GM12878 (cell line): Measurements from ENCODE around the gene DCX. TPM values are rescaled to one million over a fixed set of nuclear protein-coding genes. Genes with fewer than 3 reads are reported as not detected.

Source experiments
- ATAC-seq: fragments of 200-7000 bp; cut with Tn5 transposase; 3 replicates; pipeline ENCODE4 v1.9.1; 2020; ENCODE audit warnings: mild to moderate bottlenecking, moderate library complexity
- BruUV-seq: library from RNA; stranded (reverse); fragments of 400-500 nt; replicated peaks from 2 replicates; lab custom pipeline; 2021; lab: Mats Ljungman, UMichigan
- CTCF ChIA-PET: fragments of 300-600 bp; sonication (Branson Sonifier 250); formaldehyde crosslinking; extraction: SDS; loops from one replicate; lab custom pipeline; 2021; ENCODE audit warnings: inconsistent platforms; lab: Yijun Ruan, JAX
- POLR2A ChIA-PET: fragments of 350-600 bp; formaldehyde crosslinking; extraction: SDS; loops from one replicate; lab custom pipeline; 2021; ENCODE audit warnings: inconsistent platforms; lab: Charles Lee
- RAD21 ChIA-PET: fragments of 300-600 bp; sonication (Branson Sonifier 250); formaldehyde crosslinking; loops from one replicate; lab custom pipeline; 2023; ENCODE audit warnings: antibody characterized with exemption; ENCODE audit not compliant: unreplicated experiment; lab: Charles Lee
- SMC1A ChIA-PET: fragments of 300-600 bp; sonication (Branson Sonifier 250); formaldehyde crosslinking; loops from one replicate; lab custom pipeline; 2023; ENCODE audit not compliant: unreplicated experiment, uncharacterized antibody; lab: Charles Lee
- DNase-seq: peaks from one replicate; pipeline ENCODE4 v3.0.0-alpha.2; 2011; ENCODE audit warnings: low read depth, low spot score
- FAIRE-seq: peaks from 3 replicates; lab custom pipeline; 2011; peaks lifted over from hg19 to GRCh38; lab: Jason Lieb, UNC
- H2AFZ ChIP-seq: 2 replicates; pipeline ENCODE4 v1.6.0; 2011; ENCODE audit warnings: low read depth, low read length, control low read depth; ENCODE audit not compliant: control insufficient read depth
- H3K27ac ChIP-seq: 2 replicates; pipeline ENCODE4 v1.5.1; 2011; ENCODE audit warnings: control low read depth; ENCODE audit not compliant: control insufficient read depth, insufficient read depth
- H3K27me3 ChIP-seq, 2 experiments: replicated peaks in 1 of 2; 2 replicates each; pipeline versions ENCODE4 v1.6.0 to v1.6.1; 2011; ENCODE audit warnings: low read length in 1 of 2; ENCODE audit not compliant: control insufficient read depth in 2 of 2, insufficient read depth in 2 of 2
- H3K36me3 ChIP-seq, 2 experiments: 2 replicates each; pipeline ENCODE4 v1.5.1; 2011; ENCODE audit warnings: low read length in 1 of 2; ENCODE audit not compliant: control insufficient read depth in 2 of 2, insufficient read depth in 2 of 2
- H3K4me1 ChIP-seq: 2 replicates; pipeline ENCODE4 v1.6.1; 2011; ENCODE audit warnings: mild to moderate bottlenecking, low read length, moderate library complexity, mixed read lengths; ENCODE audit not compliant: control insufficient read depth, insufficient read depth
- H3K4me2 ChIP-seq: 2 replicates; pipeline ENCODE4 v1.6.0; 2011; ENCODE audit warnings: control low read depth; ENCODE audit not compliant: control insufficient read depth, insufficient read depth
- H3K4me3 ChIP-seq: fragments of 200-600 bp; sonication (generic); 2 replicates; pipeline ENCODE4 v1.5.1; 2016
- H3K79me2 ChIP-seq: 2 replicates; pipeline ENCODE4 v1.6.0; 2011; ENCODE audit warnings: low read length; ENCODE audit not compliant: control insufficient read depth, insufficient read depth
- H3K9ac ChIP-seq: 2 replicates; pipeline ENCODE4 v1.8.0; 2011; ENCODE audit warnings: low read length, control low read depth, mixed read lengths; ENCODE audit not compliant: control insufficient read depth, insufficient read depth
- H3K9me3 ChIP-seq: replicated peaks from 3 replicates; pipeline ENCODE4 v1.5.1; 2011; ENCODE audit warnings: mild to moderate bottlenecking, low read length; ENCODE audit not compliant: control insufficient read depth, insufficient read depth
- H4K20me1 ChIP-seq: 2 replicates; pipeline ENCODE4 v1.6.0; 2011; ENCODE audit not compliant: control insufficient read depth, insufficient read depth
- BHLHE40 ChIP-seq, 2 experiments: fragments of 450-650 bp in 1 of 2; IDR thresholded peaks; 2 replicates each; pipeline ENCODE4 v1.6.1; 2011 to 2017; ENCODE audit warnings: low read depth in 2 of 2, borderline replicate concordance in 1 of 2, improper control_type of control experiment in 1 of 2, low read length in 1 of 2, mild to moderate bottlenecking in 1 of 2
- CHD1 ChIP-seq: IDR thresholded peaks from 2 replicates; pipeline ENCODE4 v1.6.1; 2012; ENCODE audit warnings: low read depth, low read length, improper control_type of control experiment
- MYB ChIP-seq: fragments of 150-350 bp; IDR thresholded peaks from 2 replicates; pipeline ENCODE4 v1.6.1; 2014; ENCODE audit warnings: mild to moderate bottlenecking, low read depth, low read length, borderline replicate concordance
- POU2F2 ChIP-seq: IDR thresholded peaks from 3 replicates; pipeline ENCODE4 v1.6.1; 2011; ENCODE audit warnings: low read depth, mild to moderate bottlenecking, low read length, borderline replicate concordance
- WGBS: methylation state at CpG from one replicate; pipeline ENCODE4 v1.1.6; 2016; ENCODE audit warnings: low lambda C conversion rate; ENCODE audit not compliant: insufficient replicate concordance, insufficient coverage; ENCODE audit errors: missing lambda C conversion rate; 5-methylcytosine and 5-hydroxymethylcytosine counted together
- in situ Hi-C: fragments of 300-500 bp; cut with MboI; formaldehyde crosslinking; loops from 9 replicates; pipeline ENCODE4 v1.14.3; 2018; ENCODE audit warnings: mixed read lengths
- intact Hi-C: fragments of 100-400 bp; cut with micrococcal nuclease; formaldehyde crosslinking; loops from one replicate; pipeline ENCODE4 v1.14.2; 2022; ENCODE audit not compliant: unreplicated experiment
- polyA plus RNA-seq, 11 experiments: library from polyadenylated mRNA; depleted of rRNA in 4 of 11; unstranded in 6 of 11; stranded (reverse) in 5 of 11; fragments of >200 nt; fragmentation: Nextera tagmentation in 4 of 11; fragmentation: Illumina TruSeq in 1 of 11; extraction: Ambion mirVana in 4 of 11; extraction: Trizol in 1 of 11; gene quantifications; 1 replicate in 1 of 11; 2 replicates in 10 of 11; pipeline versions ENCODE4 v1.2.1 to v1.2.3, GENCODE V29; 2011 to 2016; ENCODE audit warnings: inconsistent platforms in 2 of 11, missing spikeins in 2 of 11, low read depth in 1 of 11
- total RNA-seq, 4 experiments: library from RNA; depleted of rRNA in 3 of 4; stranded (reverse); fragments of >200 nt in 3 of 4; fragmentation: Illumina TruSeq in 1 of 4; extraction: Trizol in 1 of 4; gene quantifications; 2 replicates each; pipeline versions ENCODE4 v1.2.1 to v1.2.3, GENCODE V29; 2013 to 2021
- TF ChIP-seq, protein P1 (sequence below): IDR thresholded peaks from 2 replicates; pipeline ENCODE4 v1.6.1; 2011; ENCODE audit warnings: low read depth, mild to moderate bottlenecking, low read length, moderate library complexity, borderline replicate concordance; ENCODE audit errors: extremely low read depth
- TF ChIP-seq, protein P2 (sequence below), 3 experiments: IDR thresholded peaks in 2 of 3; conservative IDR thresholded peaks in 1 of 3; 2 replicates each; pipeline ENCODE4 v1.5.1; 2011; ENCODE audit warnings: low read depth in 3 of 3, low read length in 3 of 3, mild to moderate bottlenecking in 3 of 3, control low read depth in 2 of 3, moderate library complexity in 2 of 3, inconsistent platforms in 1 of 3, mixed read lengths in 1 of 3; ENCODE audit not compliant: control insufficient read depth in 2 of 3, insufficient read depth in 1 of 3; ENCODE audit errors: extremely low read depth in 1 of 3
- TF ChIP-seq, protein P3 (sequence below): fragments of 450-650 bp; IDR thresholded peaks from 2 replicates; pipeline ENCODE4 v1.6.1; 2016; ENCODE audit warnings: mild to moderate bottlenecking
- TF ChIP-seq, protein P4 (sequence below): fragments of 450-650 bp; IDR thresholded peaks from 2 replicates; pipeline ENCODE4 v1.6.1; 2018; ENCODE audit warnings: borderline replicate concordance, mild to moderate bottlenecking; ENCODE audit not compliant: partially characterized antibody
- TF ChIP-seq, protein P5 (sequence below): IDR thresholded peaks from 2 replicates; pipeline ENCODE4 v1.6.1; 2011; ENCODE audit warnings: borderline replicate concordance, low read depth, mild to moderate bottlenecking, moderate library complexity, low read length; ENCODE audit not compliant: insufficient read depth, poor library complexity, severe bottlenecking
- TF ChIP-seq, protein P6 (sequence below): fragments of 150-350 bp; IDR thresholded peaks from 2 replicates; pipeline ENCODE4 v1.6.1; 2014; ENCODE audit warnings: mild to moderate bottlenecking, low read depth, low read length

Gene DCX
- total and polyA plus RNA-seq, 10 of the 15 experiments (the other 5 are each of a cell fraction or from before 2014, with no cell fraction given) = under 0.01 TPM; not detected in 9

DNA sequence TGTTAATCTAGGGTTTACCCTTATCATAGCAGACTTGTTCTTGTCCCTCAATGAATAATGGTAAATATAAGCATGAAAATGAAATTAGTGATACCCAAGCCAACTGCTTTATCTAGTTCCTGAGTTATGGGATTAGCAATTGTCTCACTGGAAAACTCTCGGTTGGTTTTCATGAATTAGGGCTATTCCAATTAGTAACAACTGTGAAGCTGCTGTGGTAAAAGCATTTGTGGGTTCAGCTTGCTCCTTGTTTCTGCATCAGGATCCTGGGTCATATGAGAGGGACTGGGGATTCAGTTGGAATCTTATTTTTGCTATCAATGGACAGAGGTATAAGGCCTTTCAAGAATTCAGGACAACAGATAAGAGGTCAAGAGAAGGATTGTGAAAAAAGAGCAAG lies 50.2 kb downstream of the DCX start:
- no peak overlapping the region for H3K4me2 ChIP-seq
- no peak overlapping the region for H3K4me3 ChIP-seq
- H3K36me3 ChIP-seq = no peaks in the 10 kb centered on the region
- SMC1A ChIA-PET = interaction anchor here (1.2 kb wide), 1 partner anchor 10 kb away, joined by 3 read pairs; no protein-coding TSS in a partner anchor
- ATAC-seq = no peak
- CTCF ChIA-PET = no interaction called here
- intact Hi-C loops = no loop called here
- POLR2A ChIA-PET = no interaction called here
- DNase-seq = no peak
- no peaks in the 10 kb centered on the region for H3K79me2 ChIP-seq
- no peaks in the 10 kb centered on the region for H3K4me1 ChIP-seq
- no peaks in the 10 kb centered on the region for H4K20me1 ChIP-seq
- no peak overlapping the region for H3K9ac ChIP-seq
- H2AFZ ChIP-seq = no peak overlapping the region
- no TSS peak for BruUV-seq
- RAD21 ChIA-PET = no interaction called here
- H3K27ac ChIP-seq = no peak overlapping the region
- in situ Hi-C loops = no loop called here
- no peaks in the 10 kb centered on the region for H3K9me3 ChIP-seq
- H3K27me3 ChIP-seq = no peaks in the 10 kb centered on the region
- WGBS = 0% methylated on average over 1 of the region's 1 CpG
- no peak for FAIRE-seq
- TF ChIP-seq, protein P1, sequence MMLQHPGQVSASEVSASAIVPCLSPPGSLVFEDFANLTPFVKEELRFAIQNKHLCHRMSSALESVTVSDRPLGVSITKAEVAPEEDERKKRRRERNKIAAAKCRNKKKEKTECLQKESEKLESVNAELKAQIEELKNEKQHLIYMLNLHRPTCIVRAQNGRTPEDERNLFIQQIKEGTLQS = no peak
- TF ChIP-seq, protein P2, sequence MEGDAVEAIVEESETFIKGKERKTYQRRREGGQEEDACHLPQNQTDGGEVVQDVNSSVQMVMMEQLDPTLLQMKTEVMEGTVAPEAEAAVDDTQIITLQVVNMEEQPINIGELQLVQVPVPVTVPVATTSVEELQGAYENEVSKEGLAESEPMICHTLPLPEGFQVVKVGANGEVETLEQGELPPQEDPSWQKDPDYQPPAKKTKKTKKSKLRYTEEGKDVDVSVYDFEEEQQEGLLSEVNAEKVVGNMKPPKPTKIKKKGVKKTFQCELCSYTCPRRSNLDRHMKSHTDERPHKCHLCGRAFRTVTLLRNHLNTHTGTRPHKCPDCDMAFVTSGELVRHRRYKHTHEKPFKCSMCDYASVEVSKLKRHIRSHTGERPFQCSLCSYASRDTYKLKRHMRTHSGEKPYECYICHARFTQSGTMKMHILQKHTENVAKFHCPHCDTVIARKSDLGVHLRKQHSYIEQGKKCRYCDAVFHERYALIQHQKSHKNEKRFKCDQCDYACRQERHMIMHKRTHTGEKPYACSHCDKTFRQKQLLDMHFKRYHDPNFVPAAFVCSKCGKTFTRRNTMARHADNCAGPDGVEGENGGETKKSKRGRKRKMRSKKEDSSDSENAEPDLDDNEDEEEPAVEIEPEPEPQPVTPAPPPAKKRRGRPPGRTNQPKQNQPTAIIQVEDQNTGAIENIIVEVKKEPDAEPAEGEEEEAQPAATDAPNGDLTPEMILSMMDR (IDR thresholded peaks at IDR 0.05 in 2 of 3, conservative IDR thresholded peaks at IDR 0.05 in 1 of 3; ENCODE audit: control insufficient read depth in 2 of 3, extremely low read depth in 1 of 3, insufficient read depth in 1 of 3, low read depth in 3 of 3, low read length in 3 of 3) = no peak
- TF ChIP-seq POU2F2 (no peak), MYB (no peak), BHLHE40 (IDR thresholded peaks at IDR 0.05; ENCODE audit: borderline replicate concordance in 1 of 2, low read depth in 2 of 2, low read length in 1 of 2) (no peak), CHD1 (no peak)
- TF ChIP-seq, protein P3, sequence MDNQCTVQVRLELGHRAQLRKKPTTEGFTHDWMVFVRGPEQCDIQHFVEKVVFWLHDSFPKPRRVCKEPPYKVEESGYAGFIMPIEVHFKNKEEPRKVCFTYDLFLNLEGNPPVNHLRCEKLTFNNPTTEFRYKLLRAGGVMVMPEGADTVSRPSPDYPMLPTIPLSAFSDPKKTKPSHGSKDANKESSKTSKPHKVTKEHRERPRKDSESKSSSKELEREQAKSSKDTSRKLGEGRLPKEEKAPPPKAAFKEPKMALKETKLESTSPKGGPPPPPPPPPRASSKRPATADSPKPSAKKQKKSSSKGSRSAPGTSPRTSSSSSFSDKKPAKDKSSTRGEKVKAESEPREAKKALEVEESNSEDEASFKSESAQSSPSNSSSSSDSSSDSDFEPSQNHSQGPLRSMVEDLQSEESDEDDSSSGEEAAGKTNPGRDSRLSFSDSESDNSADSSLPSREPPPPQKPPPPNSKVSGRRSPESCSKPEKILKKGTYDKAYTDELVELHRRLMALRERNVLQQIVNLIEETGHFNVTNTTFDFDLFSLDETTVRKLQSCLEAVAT = no peak
- TF ChIP-seq, protein P4, sequence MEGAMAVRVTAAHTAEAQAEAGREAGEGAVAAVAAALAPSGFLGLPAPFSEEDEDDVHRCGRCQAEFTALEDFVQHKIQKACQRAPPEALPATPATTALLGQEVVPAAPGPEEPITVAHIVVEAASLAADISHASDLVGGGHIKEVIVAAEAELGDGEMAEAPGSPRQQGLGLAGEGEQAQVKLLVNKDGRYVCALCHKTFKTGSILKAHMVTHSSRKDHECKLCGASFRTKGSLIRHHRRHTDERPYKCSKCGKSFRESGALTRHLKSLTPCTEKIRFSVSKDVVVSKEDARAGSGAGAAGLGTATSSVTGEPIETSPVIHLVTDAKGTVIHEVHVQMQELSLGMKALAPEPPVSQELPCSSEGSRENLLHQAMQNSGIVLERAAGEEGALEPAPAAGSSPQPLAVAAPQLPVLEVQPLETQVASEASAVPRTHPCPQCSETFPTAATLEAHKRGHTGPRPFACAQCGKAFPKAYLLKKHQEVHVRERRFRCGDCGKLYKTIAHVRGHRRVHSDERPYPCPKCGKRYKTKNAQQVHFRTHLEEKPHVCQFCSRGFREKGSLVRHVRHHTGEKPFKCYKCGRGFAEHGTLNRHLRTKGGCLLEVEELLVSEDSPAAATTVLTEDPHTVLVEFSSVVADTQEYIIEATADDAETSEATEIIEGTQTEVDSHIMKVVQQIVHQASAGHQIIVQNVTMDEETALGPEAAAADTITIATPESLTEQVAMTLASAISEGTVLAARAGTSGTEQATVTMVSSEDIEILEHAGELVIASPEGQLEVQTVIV = no peak
- TF ChIP-seq, protein P5, sequence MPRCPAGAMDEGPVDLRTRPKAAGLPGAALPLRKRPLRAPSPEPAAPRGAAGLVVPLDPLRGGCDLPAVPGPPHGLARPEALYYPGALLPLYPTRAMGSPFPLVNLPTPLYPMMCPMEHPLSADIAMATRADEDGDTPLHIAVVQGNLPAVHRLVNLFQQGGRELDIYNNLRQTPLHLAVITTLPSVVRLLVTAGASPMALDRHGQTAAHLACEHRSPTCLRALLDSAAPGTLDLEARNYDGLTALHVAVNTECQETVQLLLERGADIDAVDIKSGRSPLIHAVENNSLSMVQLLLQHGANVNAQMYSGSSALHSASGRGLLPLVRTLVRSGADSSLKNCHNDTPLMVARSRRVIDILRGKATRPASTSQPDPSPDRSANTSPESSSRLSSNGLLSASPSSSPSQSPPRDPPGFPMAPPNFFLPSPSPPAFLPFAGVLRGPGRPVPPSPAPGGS = no peak
- TF ChIP-seq, protein P6, sequence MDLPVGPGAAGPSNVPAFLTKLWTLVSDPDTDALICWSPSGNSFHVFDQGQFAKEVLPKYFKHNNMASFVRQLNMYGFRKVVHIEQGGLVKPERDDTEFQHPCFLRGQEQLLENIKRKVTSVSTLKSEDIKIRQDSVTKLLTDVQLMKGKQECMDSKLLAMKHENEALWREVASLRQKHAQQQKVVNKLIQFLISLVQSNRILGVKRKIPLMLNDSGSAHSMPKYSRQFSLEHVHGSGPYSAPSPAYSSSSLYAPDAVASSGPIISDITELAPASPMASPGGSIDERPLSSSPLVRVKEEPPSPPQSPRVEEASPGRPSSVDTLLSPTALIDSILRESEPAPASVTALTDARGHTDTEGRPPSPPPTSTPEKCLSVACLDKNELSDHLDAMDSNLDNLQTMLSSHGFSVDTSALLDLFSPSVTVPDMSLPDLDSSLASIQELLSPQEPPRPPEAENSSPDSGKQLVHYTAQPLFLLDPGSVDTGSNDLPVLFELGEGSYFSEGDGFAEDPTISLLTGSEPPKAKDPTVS = no peak
